HG03571 (cell line): ENCODE results near the gene OSBPL3.

Source experiments
- ATAC-seq: cut with Tn5 transposase; IDR thresholded peaks from one replicate; pipeline ENCODE4 v1.9.1; 2021; ENCODE audit not compliant: unreplicated experiment

OSBPL3 gene

GRCh38 chr7:24980534-24981170, 674 bp upstream of the OSBPL3 start:
- peak; percentile 13 for ATAC-seq

GRCh38 chr7:24979470-24979862, 512 bp downstream of the OSBPL3 start:
- peak; percentile 52 for ATAC-seq

- peak; percentile 0 for ATAC-seq
Measured at GRCh38 chr7:24978843-24979469, 1.0 kb downstream of the OSBPL3 start.

DNA sequence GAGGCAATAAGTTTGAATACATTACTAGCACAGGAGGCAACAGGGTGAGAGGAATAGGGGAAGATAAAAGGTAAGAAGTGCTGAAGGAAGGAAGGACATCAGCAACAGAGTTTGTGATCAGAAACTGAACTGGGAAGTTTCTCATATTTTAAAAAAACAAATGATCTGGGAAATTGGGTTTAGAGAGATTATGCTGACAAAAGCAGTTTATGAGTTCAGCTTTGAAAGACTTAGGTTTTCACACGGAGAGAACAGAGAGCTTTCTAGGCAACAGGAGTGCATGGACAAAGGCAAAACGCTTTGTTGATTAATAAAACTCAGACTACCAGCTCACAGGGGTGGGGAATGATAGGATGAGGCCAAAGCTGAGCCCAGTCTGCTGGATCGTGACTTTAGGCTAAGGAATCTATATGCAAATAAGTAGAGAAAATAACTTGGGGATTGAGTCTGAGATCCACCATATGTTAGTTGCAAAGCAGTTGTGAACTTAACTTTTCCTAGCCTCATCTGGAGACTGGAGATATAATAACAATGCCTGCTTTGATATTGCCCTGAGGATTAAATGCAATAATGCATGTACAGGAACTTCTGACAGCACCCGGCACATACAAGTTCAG, 4.2 kb downstream of the OSBPL3 start:
- no peak for ATAC-seq

GRCh38 chr7:24975172-24975571, 4.8 kb downstream of the OSBPL3 start:
- ATAC-seq = no peak

DNA sequence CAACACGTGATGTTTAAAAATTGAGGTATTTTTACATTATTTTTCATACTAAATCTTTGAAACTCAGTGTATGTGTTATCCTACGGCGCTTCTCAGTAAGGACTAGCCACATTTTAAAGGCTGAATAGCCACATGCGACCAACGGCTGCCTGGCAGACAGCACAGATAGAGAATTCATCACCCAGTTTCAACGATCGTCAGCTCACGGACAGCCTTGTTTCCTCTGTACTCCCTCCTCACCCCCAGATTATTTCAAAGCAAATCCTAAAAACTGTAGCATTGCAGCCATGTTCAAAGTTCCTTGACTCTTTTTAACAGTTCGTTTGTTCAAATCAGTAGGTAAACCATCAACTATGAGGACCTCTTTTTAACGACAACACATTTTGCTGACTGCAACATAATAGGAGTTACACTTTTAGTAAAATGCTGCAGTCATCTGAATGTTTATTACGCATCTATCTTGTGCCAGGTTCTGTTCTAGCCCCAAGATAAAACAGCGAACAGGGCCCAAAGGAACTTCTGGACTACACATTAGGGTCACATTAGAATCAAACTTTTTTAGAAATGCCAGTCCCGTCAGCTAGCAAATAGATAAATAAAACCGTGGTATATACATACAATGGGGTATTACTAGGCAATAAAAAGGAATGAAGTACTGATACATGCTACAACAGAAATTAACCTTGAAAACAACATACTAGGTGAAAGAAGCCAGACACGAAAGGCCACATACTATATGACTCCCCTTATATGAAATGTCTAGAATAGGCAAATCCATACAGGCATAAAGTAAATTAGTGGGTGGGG, 5.7 kb downstream of the OSBPL3 start:
- no peak for ATAC-seq

DNA sequence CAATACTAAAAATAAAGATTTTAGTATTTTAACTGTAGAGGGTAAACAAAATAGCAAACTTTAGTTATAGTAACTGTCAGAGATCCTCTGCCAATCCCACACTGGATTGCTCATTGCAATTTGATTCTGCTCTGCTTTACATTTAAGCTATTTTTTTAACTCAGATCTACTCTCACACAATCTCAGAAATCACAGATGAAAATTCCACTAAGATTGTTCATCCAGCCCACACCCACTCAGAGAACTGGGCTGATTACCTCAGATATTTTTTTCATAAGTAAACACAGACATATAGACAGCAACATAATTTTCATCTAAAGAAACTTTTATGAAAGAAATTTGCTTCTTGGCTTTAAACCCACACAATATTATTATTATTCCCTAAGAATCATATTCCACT, 7.0 kb downstream of the OSBPL3 start:
- ATAC-seq = no peak

DNA sequence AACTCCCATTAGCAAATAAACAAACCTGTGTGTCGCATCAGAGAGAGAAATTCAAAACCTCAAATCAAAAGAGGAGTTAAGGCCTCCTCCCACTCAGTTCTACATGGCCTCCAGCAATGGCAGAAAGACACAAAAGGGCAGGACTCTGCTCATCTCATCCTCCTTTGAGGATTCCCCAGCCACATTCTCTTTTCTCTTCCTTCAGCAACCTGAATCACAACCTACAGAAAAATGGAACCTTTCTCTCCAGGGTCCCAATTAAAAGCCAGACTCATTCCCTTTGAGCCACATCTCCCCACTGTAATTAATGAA, 7.9 kb downstream of the OSBPL3 start:
- no peak for ATAC-seq

GRCh38 chr7:24971333-24972165, 8.4 kb downstream of the OSBPL3 start:
- ATAC-seq = no peak

GRCh38 chr7:24970676-24971075, 9.3 kb downstream of the OSBPL3 start:
- ATAC-seq = no peak

GRCh38 chr7:24968165-24968564, 11.8 kb downstream of the OSBPL3 start:
- ATAC-seq = no peak

DNA sequence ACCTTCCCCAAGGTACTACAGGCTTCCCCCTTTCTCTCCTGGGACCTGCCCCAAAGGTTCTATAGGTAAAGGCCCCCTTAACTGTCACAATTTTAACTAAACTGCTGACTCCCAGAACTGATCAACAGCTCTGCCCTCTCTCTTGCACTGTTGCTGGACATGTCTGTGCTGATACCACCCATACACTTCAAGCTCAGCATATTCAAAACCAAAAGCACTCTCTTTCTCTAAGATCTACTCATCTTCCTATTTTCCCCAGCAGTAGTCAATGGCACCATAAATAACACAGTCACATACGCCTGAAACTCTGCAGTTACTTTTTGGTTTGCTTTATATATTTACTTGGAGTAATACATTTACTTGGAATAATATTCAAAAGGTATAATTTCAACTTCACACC, 12.3 kb downstream of the OSBPL3 start:
- ATAC-seq = no peak

- ATAC-seq = no peak
Measured at GRCh38 chr7:24966802-24967201, 13.2 kb downstream of the OSBPL3 start.

DNA sequence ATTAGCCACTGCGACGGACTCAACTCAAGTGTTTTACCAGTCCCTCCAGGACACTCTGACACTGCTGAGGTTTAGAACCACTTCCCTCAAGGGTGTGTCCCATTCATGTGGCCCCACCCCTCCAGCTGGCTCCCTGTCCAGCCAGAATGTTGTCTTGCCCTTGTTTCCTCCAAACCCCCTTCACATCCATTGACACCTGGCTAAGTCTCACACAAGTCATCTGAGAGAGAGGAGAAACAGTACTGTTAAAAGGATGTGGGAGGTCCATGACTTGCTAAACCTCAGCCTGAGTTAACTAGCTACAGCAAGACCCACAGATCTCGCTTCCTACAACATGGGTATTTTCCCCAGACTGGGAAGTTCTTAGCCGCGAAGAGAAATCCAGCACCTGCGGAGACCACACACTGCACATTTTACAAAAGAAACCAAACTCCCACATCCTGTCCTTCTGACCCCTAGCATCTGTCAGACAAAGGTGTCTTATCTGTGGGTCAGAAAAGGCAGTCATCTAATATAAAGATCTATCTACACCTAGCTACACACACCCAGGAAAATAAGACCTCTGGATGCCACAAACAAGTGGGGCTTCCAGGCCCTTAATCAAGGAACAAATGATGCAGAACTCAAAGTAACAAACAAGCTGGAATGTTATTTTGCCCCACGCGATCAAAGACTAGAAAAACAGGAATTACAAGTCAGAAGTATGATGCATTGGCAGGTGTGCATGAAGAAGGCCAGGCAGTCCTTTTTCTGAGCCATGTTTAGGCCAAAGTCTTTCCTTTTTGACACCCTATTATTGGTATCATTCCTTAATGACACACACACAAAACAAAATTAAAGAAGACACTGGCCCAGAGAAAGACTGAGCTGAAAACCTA, 13.9 kb downstream of the OSBPL3 start:
- ATAC-seq = peak; percentile 88

DNA sequence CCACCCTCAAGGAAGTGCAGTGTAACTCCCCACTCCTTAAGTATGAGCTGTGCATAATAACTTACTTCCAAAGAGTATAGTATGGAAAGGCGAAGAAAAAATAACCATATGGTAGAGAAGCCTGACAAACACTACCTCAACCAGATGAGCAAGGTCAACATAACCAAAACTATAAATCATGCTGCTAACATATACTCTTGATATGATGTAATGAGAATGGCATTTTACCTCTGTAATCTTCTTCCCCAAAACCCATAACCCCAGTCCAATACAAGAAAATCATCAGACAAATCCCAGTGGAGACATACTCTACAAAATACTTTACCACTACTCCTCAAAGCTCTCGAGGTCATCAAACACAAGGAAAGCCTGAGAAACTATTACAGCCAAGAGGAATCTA, 15.8 kb downstream of the OSBPL3 start:
- no peak for ATAC-seq

- ATAC-seq = no peak
Measured at GRCh38 chr7:24963218-24963617, 16.8 kb downstream of the OSBPL3 start.

GRCh38 chr7:24962418-24962962, 17.5 kb downstream of the OSBPL3 start:
- no peak for ATAC-seq

- ATAC-seq = no peak
Measured at GRCh38 chr7:24959735-24960485, 20.1 kb downstream of the OSBPL3 start.

DNA sequence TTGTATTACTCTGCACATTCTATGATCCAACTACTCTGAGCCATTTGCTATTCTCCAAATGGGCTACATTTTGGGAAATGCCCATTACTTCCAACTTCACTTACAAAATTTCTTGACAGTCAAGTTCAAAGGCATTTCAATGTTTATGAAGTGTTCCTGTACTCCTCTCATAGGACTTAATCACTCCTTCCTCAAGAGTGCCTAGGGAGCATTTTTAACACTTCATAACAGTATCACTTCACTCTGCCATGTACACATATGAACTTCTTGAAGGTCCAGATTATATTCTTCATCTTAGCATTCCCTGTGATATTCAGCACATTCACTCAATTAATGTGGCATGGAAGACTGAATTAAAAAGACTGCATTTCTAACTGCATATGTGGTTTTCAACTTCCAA, 21.6 kb downstream of the OSBPL3 start:
- no peak for ATAC-seq
